ENCODE data around the gene SDC4. TPM values are rescaled to one million over a fixed set of nuclear protein-coding genes. Genes with fewer than 3 reads are reported as not detected.

SDC4 gene
- total and polyA plus RNA-seq, 10 of the 15 experiments (the other 5 are each of a cell fraction or from before 2014, with no cell fraction given), result 0.52 to 11.3 (median 1.4) TPM

DNA sequence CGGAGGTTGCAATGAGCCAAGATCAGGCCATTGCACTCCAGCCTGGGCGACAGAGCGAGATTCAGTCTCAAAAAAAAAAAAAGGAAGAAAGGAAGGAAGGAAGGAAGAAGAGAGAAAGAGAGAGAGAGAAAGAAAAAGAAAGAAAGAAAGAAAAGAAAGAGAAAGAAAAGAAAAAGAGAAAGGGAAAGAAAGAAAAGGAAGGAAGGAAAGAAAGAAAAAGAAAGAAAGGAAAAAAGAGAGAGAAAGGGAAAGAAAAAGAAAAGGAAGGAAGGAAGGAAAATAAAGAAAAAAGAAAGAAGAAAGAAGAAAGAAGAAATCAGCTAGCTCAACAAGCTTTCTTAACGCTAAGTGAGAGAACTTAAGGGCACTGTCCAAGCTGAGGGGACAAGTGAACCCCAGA lies 32.6 kb downstream of the SDC4 start:
- no peak for FAIRE-seq
- H3K79me2 ChIP-seq (ENCODE audit: control insufficient read depth, insufficient read depth, low read length), result no peaks in the 10 kb centered on the region
- ChIA-PET CTCF (interaction anchor here (0.6 to 11.2 kb wide), 5 partner anchors 98 to 455 kb away, joined by 3 to 121 read pairs (median 4); no protein-coding TSS in a partner anchor), SMC1A (ENCODE audit: uncharacterized antibody, unreplicated experiment) (no interaction called here), POLR2A (interaction anchor here (0.6 kb wide), 1 partner anchor 453 kb away, joined by 3 read pairs; no protein-coding TSS in a partner anchor), RAD21 (ENCODE audit: unreplicated experiment) (interaction anchor here (1.2 kb wide), 1 partner anchor 58 kb away, joined by 3 read pairs; no protein-coding TSS in a partner anchor)
- no peak overlapping the region for H3K4me2 ChIP-seq (ENCODE audit: control insufficient read depth, insufficient read depth)
- H3K4me3 ChIP-seq, result no peak overlapping the region
- no peak for ATAC-seq
- no peak overlapping the region for H3K27ac ChIP-seq (ENCODE audit: control insufficient read depth, insufficient read depth)
- no TSS peak for BruUV-seq (replicated peaks)
- intact Hi-C loops (cut with micrococcal nuclease; ENCODE audit: unreplicated experiment) (no loop called here), in situ Hi-C loops (cut with MboI) (no loop called here)
- H3K27me3 ChIP-seq (replicated peaks in 1 of 2; ENCODE audit: control insufficient read depth in 2 of 2, insufficient read depth in 2 of 2, low read length in 1 of 2), result peaks cover 4 to 6% of the 10 kb centered on the region in 2 experiments; a peak in 3 of 4 replicates
- 83% methylated on average over 3 of the region's 4 CpGs for WGBS (ENCODE audit: insufficient coverage, insufficient replicate concordance, low lambda C conversion rate, missing lambda C conversion rate)
- H3K9ac ChIP-seq (ENCODE audit: control insufficient read depth, insufficient read depth, low read length), result no peak overlapping the region
- no peaks in the 10 kb centered on the region for H3K36me3 ChIP-seq (ENCODE audit: control insufficient read depth in 2 of 2, insufficient read depth in 2 of 2, low read length in 1 of 2)
- H2AFZ ChIP-seq (ENCODE audit: control insufficient read depth, low read depth, low read length), result no peak overlapping the region
- H3K4me1 ChIP-seq (ENCODE audit: control insufficient read depth, insufficient read depth, low read length), result peaks cover 14% of the 10 kb centered on the region
- no peak for TF ChIP-seq NFIC (IDR thresholded peaks at IDR 0.05; ENCODE audit: low read depth, low read length)
- no peak for TF ChIP-seq PAX8 (IDR thresholded peaks at IDR 0.05)
- no peak for TF ChIP-seq ZNF207 (IDR thresholded peaks at IDR 0.05; ENCODE audit: borderline replicate concordance)
- TF ChIP-seq JUND (IDR thresholded peaks at IDR 0.05; ENCODE audit: low read depth, low read length), result no peak
- TF ChIP-seq, protein P1, sequence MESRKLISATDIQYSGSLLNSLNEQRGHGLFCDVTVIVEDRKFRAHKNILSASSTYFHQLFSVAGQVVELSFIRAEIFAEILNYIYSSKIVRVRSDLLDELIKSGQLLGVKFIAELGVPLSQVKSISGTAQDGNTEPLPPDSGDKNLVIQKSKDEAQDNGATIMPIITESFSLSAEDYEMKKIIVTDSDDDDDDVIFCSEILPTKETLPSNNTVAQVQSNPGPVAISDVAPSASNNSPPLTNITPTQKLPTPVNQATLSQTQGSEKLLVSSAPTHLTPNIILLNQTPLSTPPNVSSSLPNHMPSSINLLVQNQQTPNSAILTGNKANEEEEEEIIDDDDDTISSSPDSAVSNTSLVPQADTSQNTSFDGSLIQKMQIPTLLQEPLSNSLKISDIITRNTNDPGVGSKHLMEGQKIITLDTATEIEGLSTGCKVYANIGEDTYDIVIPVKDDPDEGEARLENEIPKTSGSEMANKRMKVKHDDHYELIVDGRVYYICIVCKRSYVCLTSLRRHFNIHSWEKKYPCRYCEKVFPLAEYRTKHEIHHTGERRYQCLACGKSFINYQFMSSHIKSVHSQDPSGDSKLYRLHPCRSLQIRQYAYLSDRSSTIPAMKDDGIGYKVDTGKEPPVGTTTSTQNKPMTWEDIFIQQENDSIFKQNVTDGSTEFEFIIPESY (IDR thresholded peaks at IDR 0.05), result no peak
- TF ChIP-seq, protein P2, sequence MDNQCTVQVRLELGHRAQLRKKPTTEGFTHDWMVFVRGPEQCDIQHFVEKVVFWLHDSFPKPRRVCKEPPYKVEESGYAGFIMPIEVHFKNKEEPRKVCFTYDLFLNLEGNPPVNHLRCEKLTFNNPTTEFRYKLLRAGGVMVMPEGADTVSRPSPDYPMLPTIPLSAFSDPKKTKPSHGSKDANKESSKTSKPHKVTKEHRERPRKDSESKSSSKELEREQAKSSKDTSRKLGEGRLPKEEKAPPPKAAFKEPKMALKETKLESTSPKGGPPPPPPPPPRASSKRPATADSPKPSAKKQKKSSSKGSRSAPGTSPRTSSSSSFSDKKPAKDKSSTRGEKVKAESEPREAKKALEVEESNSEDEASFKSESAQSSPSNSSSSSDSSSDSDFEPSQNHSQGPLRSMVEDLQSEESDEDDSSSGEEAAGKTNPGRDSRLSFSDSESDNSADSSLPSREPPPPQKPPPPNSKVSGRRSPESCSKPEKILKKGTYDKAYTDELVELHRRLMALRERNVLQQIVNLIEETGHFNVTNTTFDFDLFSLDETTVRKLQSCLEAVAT (IDR thresholded peaks at IDR 0.05), result no peak
- TF ChIP-seq HDAC6 (IDR thresholded peaks at IDR 0.05; ENCODE audit: unreplicated experiment), result no peak
- no peak for TF ChIP-seq FOXM1 (IDR thresholded peaks at IDR 0.05; ENCODE audit: low read depth, low read length)
- TF ChIP-seq TBL1XR1 (IDR thresholded peaks at IDR 0.05; ENCODE audit: low read depth, low read length), result no peak
- no peak for TF ChIP-seq FOXK2 (IDR thresholded peaks at IDR 0.05)
- no peak for TF ChIP-seq RAD51 (IDR thresholded peaks at IDR 0.05)
- no peak for TF ChIP-seq EGR1 (IDR thresholded peaks at IDR 0.05; ENCODE audit: borderline replicate concordance in 1 of 2, low read depth in 2 of 2, low read length in 2 of 2)
- no peak for TF ChIP-seq SUZ12 (IDR thresholded peaks at IDR 0.05; ENCODE audit: unreplicated experiment)
- no peak for DNase-seq (ENCODE audit: low read depth, low spot score)
- no peaks in the 10 kb centered on the region for H4K20me1 ChIP-seq (ENCODE audit: control insufficient read depth, insufficient read depth)
- H3K9me3 ChIP-seq (replicated peaks; ENCODE audit: control insufficient read depth, insufficient read depth, low read length), result no peaks in the 10 kb centered on the region

Data from GM12878 (cell line).